HepG2 (cell line): ENCODE measurements around the gene LAMA1. TPM values are rescaled to one million over a fixed set of nuclear protein-coding genes. Genes with fewer than 3 reads are reported as not detected.

Experiments used
- ATAC-seq: fragments of 200-7000 bp; cut with Tn5 transposase; 3 replicates; pipeline ENCODE4 v1.9.1; 2020; ENCODE audit warnings: mild to moderate bottlenecking, moderate library complexity
- BruUV-seq: library from RNA; stranded (reverse); fragments of 400-500 nt; replicated peaks from 2 replicates; lab custom pipeline; 2021; lab: Mats Ljungman, UMichigan
- CTCF ChIA-PET: fragments of 300-600 bp; formaldehyde crosslinking; extraction: SDS; loops from one replicate; lab custom pipeline; 2021; ENCODE audit warnings: low total read pairs, inconsistent platforms, low intra/inter-chr PET ratio; lab: Yijun Ruan, JAX
- POLR2A ChIA-PET: fragments of 350-600 bp; sonication (Branson Sonifier 250); formaldehyde crosslinking; loops from one replicate; lab custom pipeline; 2020; ENCODE audit warnings: antibody characterized with exemption, inconsistent platforms; lab: Yijun Ruan, JAX
- DNase-seq: peaks from one replicate; pipeline ENCODE4 v3.0.0-alpha.2; 2015; ENCODE audit warnings: low spot score
- FAIRE-seq: peaks from 3 replicates; lab custom pipeline; 2011; peaks lifted over from hg19 to GRCh38; lab: Jason Lieb, UNC
- H2AFZ ChIP-seq: one replicate; pipeline ENCODE4 v1.6.1; 2011; ENCODE audit warnings: low read length, inconsistent platforms
- H3K27ac ChIP-seq: fragments of 300-600 bp; 3 replicates; pipeline ENCODE4 v1.8.0; 2011; ENCODE audit warnings: mixed run types, mild to moderate bottlenecking, mixed read lengths, low read length, inconsistent platforms; ENCODE audit not compliant: insufficient read depth; ENCODE audit errors: extremely low read length
- H3K27me3 ChIP-seq, 2 experiments: fragments of 200-600 bp in 1 of 2; 2 replicates in 1 of 2; 3 replicates in 1 of 2; pipeline versions ENCODE4 v1.6.0 to v1.8.0; 2011; ENCODE audit warnings: low read length in 2 of 2, mild to moderate bottlenecking in 2 of 2, moderate library complexity in 2 of 2, inconsistent platforms in 1 of 2; ENCODE audit not compliant: insufficient read depth in 2 of 2, control insufficient read depth in 1 of 2
- H3K36me3 ChIP-seq, 2 experiments: fragments of 200-600 bp in 1 of 2; replicated peaks in 1 of 2; 2 replicates in 1 of 2; 3 replicates in 1 of 2; pipeline versions ENCODE4 v1.5.1 to v1.8.0; 2011; ENCODE audit warnings: low read length in 2 of 2, inconsistent platforms in 1 of 2; ENCODE audit not compliant: insufficient read depth in 2 of 2, control insufficient read depth in 1 of 2
- H3K4me1 ChIP-seq: 2 replicates; pipeline ENCODE4 v1.5.1; 2012; ENCODE audit warnings: low read length, inconsistent platforms; ENCODE audit not compliant: insufficient read depth
- H3K4me2 ChIP-seq: 2 replicates; pipeline ENCODE4 v1.6.0; 2011; ENCODE audit warnings: low read depth, low read length, inconsistent platforms
- H3K4me3 ChIP-seq, 3 experiments: fragments of 200-600 bp in 1 of 3; sonication (generic), shearing (Covaris generic) in 1 of 3; replicated peaks in 1 of 3; 2 replicates each; pipeline ENCODE4 v1.5.1; 2011 to 2016; ENCODE audit warnings: low read length in 3 of 3, inconsistent platforms in 2 of 3, low read depth in 2 of 3, mild to moderate bottlenecking in 2 of 3, control low read depth in 1 of 3, mixed read lengths in 1 of 3; ENCODE audit not compliant: insufficient read depth in 1 of 3
- H3K79me2 ChIP-seq: one replicate; pipeline ENCODE4 v1.6.1; 2011; ENCODE audit warnings: low read length, inconsistent platforms; ENCODE audit not compliant: insufficient read depth
- H3K9ac ChIP-seq: 2 replicates; pipeline ENCODE4 v1.6.0; 2011; ENCODE audit warnings: mild to moderate bottlenecking, low read depth, low read length, inconsistent platforms; ENCODE audit not compliant: insufficient read depth
- H3K9me3 ChIP-seq: 2 replicates; pipeline ENCODE4 v1.5.1; 2012; ENCODE audit warnings: mild to moderate bottlenecking, low read length
- H4K20me1 ChIP-seq: 2 replicates; pipeline ENCODE4 v1.6.0; 2011; ENCODE audit warnings: inconsistent platforms, mild to moderate bottlenecking, low read length, moderate library complexity; ENCODE audit not compliant: insufficient read depth
- BRD4 ChIP-seq: sonication (generic); formaldehyde crosslinking; IDR thresholded peaks from 2 replicates; pipeline ENCODE4 v1.4.0; 2020; ENCODE audit warnings: missing genetic modification reagents
- CEBPB ChIP-seq: IDR thresholded peaks from 2 replicates; pipeline ENCODE4 v1.6.1; 2011; ENCODE audit warnings: low read depth, low read length, improper control_type of control experiment, borderline replicate concordance
- CREB1 ChIP-seq, 2 experiments: fragments of 450-650 bp in 1 of 2; IDR thresholded peaks; 2 replicates each; pipeline ENCODE4 v1.6.1; 2016 to 2017; ENCODE audit warnings: control low read depth in 1 of 2, mild to moderate bottlenecking in 1 of 2, missing compliant biosample characterization in 1 of 2, missing genetic modification characterization in 1 of 2
- HOXA7 ChIP-seq: sonication (generic); formaldehyde crosslinking; IDR thresholded peaks from 2 replicates; pipeline ENCODE4 v1.8.1; 2022; ENCODE audit warnings: mild to moderate bottlenecking, missing genetic modification reagents, moderate library complexity
- HOXD1 ChIP-seq: sonication (generic); formaldehyde crosslinking; IDR thresholded peaks from 2 replicates; pipeline ENCODE4 v1.5.0; 2020; ENCODE audit warnings: missing genetic modification reagents
- IRF9 ChIP-seq: sonication (generic); formaldehyde crosslinking; IDR thresholded peaks from 2 replicates; pipeline ENCODE4 v1.8.0; 2022; ENCODE audit warnings: missing genetic modification reagents, mild to moderate bottlenecking, borderline replicate concordance
- MBNL3 ChIP-seq: fragments of 250-450 bp; sonication (Bioruptor Pico); conservative IDR thresholded peaks from 2 replicates; pipeline ENCODE4 v1.8.0; 2022; ENCODE audit warnings: mild to moderate bottlenecking, inconsistent platforms
- PITX1 ChIP-seq: sonication (generic); formaldehyde crosslinking; IDR thresholded peaks from 2 replicates; pipeline ENCODE4 v1.5.1; 2020; ENCODE audit warnings: mild to moderate bottlenecking, missing genetic modification reagents
- RFX1 ChIP-seq: fragments of 450-650 bp; IDR thresholded peaks from 2 replicates; pipeline ENCODE4 v1.6.1; 2017
- SRSF1 ChIP-seq: fragments of 200-400 bp; formaldehyde crosslinking; optimal IDR thresholded peaks from 2 replicates; pipeline ENCODE3; 2017; ENCODE audit warnings: mild to moderate bottlenecking, low read depth, low read length, moderate library complexity
- SUZ12 ChIP-seq: fragments of 150-350 bp; IDR thresholded peaks from 2 replicates; pipeline ENCODE4 v1.6.1; 2014; ENCODE audit warnings: low read depth, low read length
- TFDP1 ChIP-seq: IDR thresholded peaks from 2 replicates; pipeline ENCODE4 v1.6.1; 2016; ENCODE audit warnings: missing compliant biosample characterization, missing genetic modification reagents, borderline replicate concordance
- TRAFD1 ChIP-seq: sonication (generic); formaldehyde crosslinking; IDR thresholded peaks from 2 replicates; pipeline ENCODE4 v1.5.1; 2020; ENCODE audit warnings: missing genetic modification reagents, mild to moderate bottlenecking, borderline replicate concordance
- ZBTB34 ChIP-seq: sonication (generic); formaldehyde crosslinking; IDR thresholded peaks from 2 replicates; pipeline ENCODE4 v1.8.0; 2022; ENCODE audit warnings: mild to moderate bottlenecking, missing genetic modification reagents
- ZNF10 ChIP-seq: sonication (generic); formaldehyde crosslinking; IDR thresholded peaks from 2 replicates; pipeline ENCODE4 v1.4.0; 2020; ENCODE audit warnings: mild to moderate bottlenecking, low read depth, missing genetic modification reagents, borderline replicate concordance
- ZNF367 ChIP-seq: sonication (generic); formaldehyde crosslinking; IDR thresholded peaks from 2 replicates; pipeline ENCODE4 v1.4.0; 2020; ENCODE audit warnings: missing genetic modification reagents, borderline replicate concordance
- ZNF441 ChIP-seq: sonication (generic); formaldehyde crosslinking; IDR thresholded peaks from 2 replicates; pipeline ENCODE4 v1.7.0; 2021; ENCODE audit warnings: missing genetic modification reagents, borderline replicate concordance
- ZNF784 ChIP-seq: sonication (generic); formaldehyde crosslinking; IDR thresholded peaks from 2 replicates; pipeline ENCODE4 v1.5.1; 2020; ENCODE audit warnings: missing genetic modification reagents, mild to moderate bottlenecking, borderline replicate concordance
- WGBS: methylation state at CpG from one replicate; pipeline ENCODE4 v1.1.6; 2017; ENCODE audit warnings: low lambda C conversion rate; 5-methylcytosine and 5-hydroxymethylcytosine counted together
- in situ Hi-C: cut with HindIII; loops from 2 replicates; pipeline ENCODE4 v1.10.0; 2017; ENCODE audit warnings: low pct_unique_long_range_greater_than_20kb; ENCODE audit not compliant: extremely low pct_ligation_motif_present
- intact Hi-C: fragments of 100-400 bp; cut with micrococcal nuclease; formaldehyde crosslinking; loops from one replicate; pipeline ENCODE4 v1.10.0; 2022; ENCODE audit not compliant: unreplicated experiment
- polyA plus RNA-seq, 8 experiments: library from polyadenylated mRNA; depleted of rRNA in 3 of 8; stranded (reverse) in 7 of 8; unstranded in 1 of 8; fragments of >200 nt; fragmentation: Illumina TruSeq in 4 of 8; extraction: Trizol in 4 of 8; gene quantifications; 2 replicates each; pipeline versions ENCODE4 v1.2.1 to v1.2.3, GENCODE V29; 2011 to 2016; ENCODE audit warnings: low read depth in 4 of 8, missing spikeins in 1 of 8, mixed read lengths in 1 of 8; ENCODE audit not compliant: insufficient read depth in 1 of 8
- total RNA-seq, 5 experiments: library from RNA; depleted of rRNA; stranded (reverse); fragments of >200 nt; fragmentation: Illumina TruSeq; extraction: Trizol; gene quantifications; 2 replicates each; pipeline ENCODE4 v1.2.3, GENCODE V29; 2016; ENCODE audit warnings: low read depth in 1 of 5

Gene LAMA1
- total and polyA plus RNA-seq, 2 of the 13 experiments (the other 11 are each of a cell fraction or from before 2014, with no cell fraction given), result 0.05 to 0.44 TPM

- no peak for TF ChIP-seq SUZ12
- TF ChIP-seq PITX1 (CRISPR knock-in tag), result no peak
- no peak for TF ChIP-seq SRSF1
- TF ChIP-seq ZNF441 (CRISPR knock-in tag), result no peak
- TF ChIP-seq MBNL3 (CRISPR knock-in tag), result no peak
- TF ChIP-seq ZNF367 (CRISPR knock-in tag), result no peak
- no peak for TF ChIP-seq HOXD1
- TF ChIP-seq BRD4 (CRISPR knock-in tag), result no peak
- no peak for TF ChIP-seq TFDP1 (CRISPR knock-in tag)
Observed at GRCh38 chr18:6982398-6982797, 135.2 kb downstream of the LAMA1 start (continued).

GRCh38 chr18:6980363-6980762 is 137.2 kb downstream of the LAMA1 start:
- Histone ChIP-seq H3K27me3 (no peaks in the 10 kb centered on the region; a peak in 1 of 5 replicates), H4K20me1 (no peaks in the 10 kb centered on the region), H3K27ac (no peak overlapping the region), H3K4me3 (no peak overlapping the region), H3K4me1 (no peaks in the 10 kb centered on the region), H3K9me3 (no peaks in the 10 kb centered on the region), H3K36me3 (no peaks in the 10 kb centered on the region), H3K4me2 (no peak overlapping the region), H3K79me2 (no peaks in the 10 kb centered on the region), H3K9ac (no peak overlapping the region), H2AFZ (no peak overlapping the region)
- DNase-seq (no peak), ATAC-seq (no peak), FAIRE-seq (no peak)
- ChIA-PET POLR2A (no interaction called here), CTCF (no interaction called here)
- in situ Hi-C loops (no loop called here), intact Hi-C loops (no loop called here)
- BruUV-seq, result no TSS peak
- 5% methylated on average over 2 of the region's 2 CpGs for WGBS
- TF ChIP-seq RFX1, result peak; percentile 19; the same call in 1 of the 2 replicates
- TF ChIP-seq ZBTB34 (CRISPR knock-in tag), result no peak
- TF ChIP-seq CEBPB, result peak; percentile 69; the same call in 1 of the 2 replicates
- no peak for TF ChIP-seq ZNF784 (CRISPR knock-in tag)
- no peak for TF ChIP-seq ZNF367 (CRISPR knock-in tag)
- TF ChIP-seq IRF9 (CRISPR knock-in tag), result no peak
- TF ChIP-seq CREB1 (IDR thresholded peaks at IDR 0.05), result no peak
- no peak for TF ChIP-seq CREB1 (CRISPR knock-in tag; IDR thresholded peaks at IDR 0.05)
- no peak for TF ChIP-seq TRAFD1 (CRISPR knock-in tag)
- TF ChIP-seq HOXA7 (CRISPR knock-in tag), result no peak
- TF ChIP-seq ZNF10 (CRISPR knock-in tag), result no peak
